A673 (cell line): ENCODE results near the gene SF3B1.
"Not testable (repeated sequence)": the region's sequence is repeated elsewhere in the genome, so short reads cannot be mapped to it uniquely, and the experiment has no call there.

Source experiments
- CTCF ChIP-seq: fragments of 300-800, 200-600 bp; sonication (generic); conservative IDR thresholded peaks from 2 replicates; pipeline ENCODE4 v1.5.1; 2017; ENCODE audit warnings: low read depth, mild to moderate bottlenecking, antibody characterized with exemption, low read length, moderate library complexity, mixed read lengths
- EZH2 ChIP-seq: fragments of 200-600 bp; sonication (generic); IDR thresholded peaks from 2 replicates; pipeline ENCODE4 v1.6.1; 2017; ENCODE audit warnings: borderline replicate concordance, low read depth, mild to moderate bottlenecking, mixed read lengths, antibody characterized with exemption, low read length; ENCODE audit not compliant: poor library complexity, severe bottlenecking

GRCh38 chr2:197450935-197451358 lies 16.1 kb upstream of the SF3B1 start:
- TF ChIP-seq CTCF, EZH2: not testable (repeated sequence)
